GM23338 (cell line): ENCODE results near the gene NLRX1. TPM values are rescaled to one million over a fixed set of nuclear protein-coding genes. Genes with fewer than 3 reads are reported as not detected.

Experiments
- ATAC-seq: fragments of 200-7000 bp; cut with Tn5 transposase; 3 replicates; pipeline ENCODE4 v1.9.1; 2020
- DNase-seq: peaks from one replicate; pipeline ENCODE4 v3.0.0-alpha.2; 2015; ENCODE audit warnings: low spot score
- H2AFZ ChIP-seq: fragments of 200-600 bp; sonication (generic); 2 replicates; pipeline ENCODE4 v1.8.0; 2016; ENCODE audit warnings: antibody characterized with exemption, mild to moderate bottlenecking, moderate library complexity
- H3F3A ChIP-seq: fragments of 200-600 bp; sonication (generic); replicated peaks from 2 replicates; pipeline ENCODE4 v1.8.0; 2017; ENCODE audit warnings: antibody characterized with exemption, mixed run types, low read depth
- H3K27ac ChIP-seq: fragments of 200-600 bp; sonication (generic); 2 replicates; pipeline ENCODE4 v1.6.1; 2016; ENCODE audit warnings: low read depth
- H3K27me3 ChIP-seq: fragments of 200-600 bp; sonication (generic); 2 replicates; pipeline ENCODE4 v1.8.0; 2016; ENCODE audit warnings: mild to moderate bottlenecking, mixed run types, moderate library complexity; ENCODE audit not compliant: insufficient read depth
- H3K36me3 ChIP-seq: fragments of 200-600 bp; sonication (generic); 2 replicates; pipeline ENCODE4 v1.8.0; 2016; ENCODE audit warnings: mild to moderate bottlenecking; ENCODE audit not compliant: insufficient read depth
- H3K4me1 ChIP-seq: fragments of 200-600 bp; sonication (generic); 2 replicates; pipeline ENCODE4 v1.8.0; 2016; ENCODE audit warnings: mild to moderate bottlenecking, moderate library complexity; ENCODE audit not compliant: insufficient read depth
- H3K4me2 ChIP-seq: fragments of 200-600 bp; sonication (generic); 2 replicates; pipeline ENCODE4 v1.7.1; 2017; ENCODE audit warnings: mixed run types
- H3K4me3 ChIP-seq: fragments of 200-600 bp; sonication (generic); 2 replicates; pipeline ENCODE4 v1.6.1; 2016; ENCODE audit warnings: mixed run types
- H3K79me2 ChIP-seq: fragments of 200-600 bp; sonication (generic); replicated peaks from 2 replicates; pipeline ENCODE4 v1.8.0; 2017; ENCODE audit warnings: mild to moderate bottlenecking; ENCODE audit not compliant: insufficient read depth
- H3K9me2 ChIP-seq: fragments of 200-600 bp; sonication (generic); 2 replicates; pipeline ENCODE4 v1.8.0; 2017; ENCODE audit not compliant: insufficient read depth
- H4K20me1 ChIP-seq: fragments of 200-600 bp; sonication (generic); replicated peaks from 2 replicates; pipeline ENCODE4 v1.8.0; 2017; ENCODE audit warnings: mild to moderate bottlenecking; ENCODE audit not compliant: insufficient read depth
- H3K27ac Mint-ChIP-seq: 2 replicates; pipeline ENCODE4 v1.8.0; 2020; ENCODE audit warnings: inconsistent platforms, mild to moderate bottlenecking, moderate library complexity, mixed read lengths
- H3K27me3 Mint-ChIP-seq: 3 replicates; pipeline ENCODE4 v1.8.0; 2022; ENCODE audit warnings: low read depth, mild to moderate bottlenecking, moderate library complexity, mixed read lengths, inconsistent platforms; ENCODE audit not compliant: insufficient read depth, poor library complexity
- H3K36me3 Mint-ChIP-seq: 3 replicates; pipeline ENCODE4 v1.8.0; 2021; ENCODE audit warnings: low read depth, mild to moderate bottlenecking, inconsistent platforms, moderate library complexity, mixed read lengths
- H3K4me1 Mint-ChIP-seq: 3 replicates; pipeline ENCODE4 v1.8.0; 2020; ENCODE audit warnings: mild to moderate bottlenecking, inconsistent platforms, mixed read lengths
- H3K4me3 Mint-ChIP-seq: 3 replicates; pipeline ENCODE4 v1.8.0; 2021; ENCODE audit warnings: moderate library complexity, mild to moderate bottlenecking, inconsistent platforms, mixed read lengths
- H3K9me3 Mint-ChIP-seq: 3 replicates; pipeline ENCODE4 v1.8.0; 2020; ENCODE audit warnings: moderate library complexity, mild to moderate bottlenecking, inconsistent platforms, mixed read lengths
- CREB1 ChIP-seq: fragments of 250-450 bp; sonication (Bioruptor Pico); IDR thresholded peaks from 2 replicates; pipeline ENCODE4 v1.5.0; 2020; ENCODE audit warnings: low read depth, mild to moderate bottlenecking, moderate library complexity
- CTCF ChIP-seq, 2 experiments: fragments of 200-600 bp in 1 of 2; sonication (generic) in 1 of 2; conservative IDR thresholded peaks; 2 replicates each; pipeline versions ENCODE4 v1.5.1 to v1.6.1; 2016 to 2017; ENCODE audit warnings: antibody characterized with exemption in 2 of 2, low read depth in 2 of 2, mild to moderate bottlenecking in 2 of 2, moderate library complexity in 1 of 2
- EZH2 ChIP-seq: fragments of 200-600 bp; sonication (generic); IDR thresholded peaks from one replicate; pipeline ENCODE4 v1.8.0; 2017; ENCODE audit warnings: antibody characterized with exemption, mild to moderate bottlenecking, low read depth; ENCODE audit not compliant: unreplicated experiment
- EZH2phosphoT487 ChIP-seq: fragments of 200-600 bp; sonication (generic); IDR thresholded peaks from one replicate; pipeline ENCODE4 v1.8.1; 2018; ENCODE audit warnings: antibody characterized with exemption; ENCODE audit not compliant: unreplicated experiment
- JUNB ChIP-seq: IDR thresholded peaks from one replicate; pipeline ENCODE4 v1.6.1; 2016; ENCODE audit warnings: antibody characterized with exemption; ENCODE audit not compliant: unreplicated experiment
- NANOG ChIP-seq: IDR thresholded peaks from 2 replicates; pipeline ENCODE4 v1.6.1; 2016; ENCODE audit warnings: antibody characterized with exemption, borderline replicate concordance
- POLR2AphosphoS5 ChIP-seq: IDR thresholded peaks from 2 replicates; pipeline ENCODE4 v1.6.1; 2016; ENCODE audit warnings: antibody characterized with exemption, low read depth
- STAT1 ChIP-seq: IDR thresholded peaks from one replicate; pipeline ENCODE4 v1.6.1; 2016; ENCODE audit warnings: antibody characterized with exemption; ENCODE audit not compliant: unreplicated experiment
- ZNF114 ChIP-seq: fragments of 250-450 bp; sonication (Bioruptor Pico); IDR thresholded peaks from 2 replicates; pipeline ENCODE4 v1.5.0; 2020; ENCODE audit warnings: mild to moderate bottlenecking, moderate library complexity
- ZNF331 ChIP-seq: fragments of 250-450 bp; sonication (Bioruptor Pico); IDR thresholded peaks from 2 replicates; pipeline ENCODE4 v1.5.0; 2020; ENCODE audit warnings: low read depth, mild to moderate bottlenecking, moderate library complexity
- ZNF462 ChIP-seq: fragments of 250-450 bp; sonication (Bioruptor Pico); IDR thresholded peaks from 2 replicates; pipeline ENCODE4 v1.5.0; 2020; ENCODE audit warnings: mild to moderate bottlenecking, moderate library complexity
- polyA plus RNA-seq: library from polyadenylated mRNA; unstranded; fragments of >200 nt; fragmentation: Nextera tagmentation; extraction: Ambion mirVana; gene quantifications from 2 replicates; pipeline ENCODE4 v1.2.1, GENCODE V29; 2016
- total RNA-seq: library from RNA; depleted of rRNA; stranded (reverse); fragments of >200 nt; shearing (Covaris generic); gene quantifications from 2 replicates; pipeline ENCODE4 v1.2.3, GENCODE V29; 2014
- TF ChIP-seq, protein P1 (sequence below): IDR thresholded peaks from 2 replicates; pipeline ENCODE4 v1.6.1; 2016; ENCODE audit warnings: antibody characterized with exemption
- TF ChIP-seq, protein P2 (sequence below): IDR thresholded peaks from one replicate; pipeline ENCODE4 v1.6.1; 2018; ENCODE audit warnings: antibody characterized with exemption; ENCODE audit not compliant: unreplicated experiment

The NLRX1 gene
- total and polyA plus RNA-seq, 2 experiments from 2014 or later, result 2.8 to 13.8 TPM

- H3K79me2 ChIP-seq, result no peaks in the 10 kb centered on the region
- Mint-ChIP-seq H3K36me3 (no peaks in the 10 kb centered on the region), H3K27me3 (peaks cover 25% of the 10 kb centered on the region), H3K4me1 (peaks cover 12% of the 10 kb centered on the region), H3K27ac (peak overlapping the region; percentile 31; the same call in 1 of the 2 replicates), H3K9me3 (no peaks in the 10 kb centered on the region; the same call in 2 of the 3 replicates), H3K4me3 (no peak overlapping the region; the same call in 2 of the 3 replicates)
- no peak for ATAC-seq
- peaks cover 12% of the 10 kb centered on the region; the same call in 1 of the 2 replicates for H3K4me1 ChIP-seq
- no peaks in the 10 kb centered on the region for H3K27me3 ChIP-seq
- peak overlapping the region; percentile 67; the same call in 1 of the 2 replicates for H2AFZ ChIP-seq
- peaks cover 6% of the 10 kb centered on the region; the same call in 1 of the 2 replicates for H3F3A ChIP-seq
- no peak overlapping the region for H3K27ac ChIP-seq
- no peak overlapping the region for H3K4me3 ChIP-seq
- no peak for TF ChIP-seq EZH2phosphoT487
- TF ChIP-seq, protein P1, sequence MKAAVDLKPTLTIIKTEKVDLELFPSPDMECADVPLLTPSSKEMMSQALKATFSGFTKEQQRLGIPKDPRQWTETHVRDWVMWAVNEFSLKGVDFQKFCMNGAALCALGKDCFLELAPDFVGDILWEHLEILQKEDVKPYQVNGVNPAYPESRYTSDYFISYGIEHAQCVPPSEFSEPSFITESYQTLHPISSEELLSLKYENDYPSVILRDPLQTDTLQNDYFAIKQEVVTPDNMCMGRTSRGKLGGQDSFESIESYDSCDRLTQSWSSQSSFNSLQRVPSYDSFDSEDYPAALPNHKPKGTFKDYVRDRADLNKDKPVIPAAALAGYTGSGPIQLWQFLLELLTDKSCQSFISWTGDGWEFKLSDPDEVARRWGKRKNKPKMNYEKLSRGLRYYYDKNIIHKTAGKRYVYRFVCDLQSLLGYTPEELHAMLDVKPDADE, result no peak
- TF ChIP-seq CREB1 (CRISPR knock-in tag), result no peak
- no peak for TF ChIP-seq ZNF114 (CRISPR knock-in tag)
- TF ChIP-seq JUNB, result no peak
- TF ChIP-seq CTCF (conservative IDR thresholded peaks at IDR 0.05; ENCODE audit: low read depth in 2 of 2), result no peak
- TF ChIP-seq EZH2, result no peak
- no peak for TF ChIP-seq ZNF331
- no peak for TF ChIP-seq ZNF462
- no peak for TF ChIP-seq NANOG
- TF ChIP-seq POLR2AphosphoS5, result no peak
- TF ChIP-seq, protein P2, sequence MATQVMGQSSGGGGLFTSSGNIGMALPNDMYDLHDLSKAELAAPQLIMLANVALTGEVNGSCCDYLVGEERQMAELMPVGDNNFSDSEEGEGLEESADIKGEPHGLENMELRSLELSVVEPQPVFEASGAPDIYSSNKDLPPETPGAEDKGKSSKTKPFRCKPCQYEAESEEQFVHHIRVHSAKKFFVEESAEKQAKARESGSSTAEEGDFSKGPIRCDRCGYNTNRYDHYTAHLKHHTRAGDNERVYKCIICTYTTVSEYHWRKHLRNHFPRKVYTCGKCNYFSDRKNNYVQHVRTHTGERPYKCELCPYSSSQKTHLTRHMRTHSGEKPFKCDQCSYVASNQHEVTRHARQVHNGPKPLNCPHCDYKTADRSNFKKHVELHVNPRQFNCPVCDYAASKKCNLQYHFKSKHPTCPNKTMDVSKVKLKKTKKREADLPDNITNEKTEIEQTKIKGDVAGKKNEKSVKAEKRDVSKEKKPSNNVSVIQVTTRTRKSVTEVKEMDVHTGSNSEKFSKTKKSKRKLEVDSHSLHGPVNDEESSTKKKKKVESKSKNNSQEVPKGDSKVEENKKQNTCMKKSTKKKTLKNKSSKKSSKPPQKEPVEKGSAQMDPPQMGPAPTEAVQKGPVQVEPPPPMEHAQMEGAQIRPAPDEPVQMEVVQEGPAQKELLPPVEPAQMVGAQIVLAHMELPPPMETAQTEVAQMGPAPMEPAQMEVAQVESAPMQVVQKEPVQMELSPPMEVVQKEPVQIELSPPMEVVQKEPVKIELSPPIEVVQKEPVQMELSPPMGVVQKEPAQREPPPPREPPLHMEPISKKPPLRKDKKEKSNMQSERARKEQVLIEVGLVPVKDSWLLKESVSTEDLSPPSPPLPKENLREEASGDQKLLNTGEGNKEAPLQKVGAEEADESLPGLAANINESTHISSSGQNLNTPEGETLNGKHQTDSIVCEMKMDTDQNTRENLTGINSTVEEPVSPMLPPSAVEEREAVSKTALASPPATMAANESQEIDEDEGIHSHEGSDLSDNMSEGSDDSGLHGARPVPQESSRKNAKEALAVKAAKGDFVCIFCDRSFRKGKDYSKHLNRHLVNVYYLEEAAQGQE, result no peak
- TF ChIP-seq STAT1, result no peak
- no peaks in the 10 kb centered on the region for H3K9me2 ChIP-seq
- DNase-seq, result no peak
- peak overlapping the region; percentile 42; the same call in 1 of the 2 replicates for H3K4me2 ChIP-seq
- no peaks in the 10 kb centered on the region for H4K20me1 ChIP-seq
- no peaks in the 10 kb centered on the region for H3K36me3 ChIP-seq
These were observed 2.0 kb upstream of the NLRX1 start for GRCh38 chr11:119166368-119167076.
